Lung microvascular endothelial cell (primary cell): ENCODE results near the gene SLAMF1. TPM values are rescaled to one million over a fixed set of nuclear protein-coding genes. Genes with fewer than 3 reads are reported as not detected.

ENCODE experiments used
- DNase-seq, 2 donors: peaks; one replicate each; pipeline versions ENCODE4 v3.0.0 to v3.0.0-alpha.2; 2010; ENCODE audit warnings: low read depth in 2 of 2
- total RNA-seq: library from RNA; depleted of rRNA; stranded (reverse); fragments of >200 nt; gene quantifications from 2 replicates; pipeline ENCODE4 v1.2.1, GENCODE V29; 2014

The SLAMF1 gene
- total RNA-seq, 1 donor from 2014 or later = not detected

DNA sequence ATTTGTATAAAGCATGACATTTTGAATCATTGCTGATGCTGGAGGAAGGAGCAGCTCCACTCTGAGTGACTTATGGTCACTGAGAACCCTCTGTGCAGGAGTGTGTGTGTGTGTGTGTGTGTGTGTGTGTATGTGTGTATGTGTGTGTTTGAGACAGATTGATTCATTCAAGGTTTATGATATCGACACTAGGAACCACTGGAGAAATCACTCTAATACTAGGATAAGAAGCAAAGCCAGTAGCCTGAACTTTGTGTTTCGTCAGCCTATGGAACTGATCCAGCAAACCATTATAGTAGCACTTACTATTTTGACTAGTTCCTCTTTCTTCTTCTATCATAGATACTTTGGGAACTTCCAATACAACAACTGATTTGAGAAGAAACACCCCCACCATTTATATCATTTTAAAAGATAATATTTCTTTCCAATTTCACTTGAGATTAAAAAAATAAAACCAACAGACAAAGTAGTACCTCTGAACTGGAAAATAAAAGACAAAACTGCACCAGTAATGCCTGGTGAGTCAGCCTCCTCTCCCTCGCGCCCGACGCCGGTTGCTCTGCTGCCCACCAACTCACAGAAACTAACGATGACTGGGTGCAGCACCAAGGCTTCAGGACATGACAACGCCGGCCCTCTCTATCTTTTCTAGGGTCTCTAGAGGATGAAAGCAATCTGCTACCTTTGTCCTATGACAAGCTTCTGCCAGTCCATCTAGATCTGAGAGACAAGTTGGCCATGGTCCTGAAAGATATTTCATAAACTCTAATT is 20.9 kb downstream of the SLAMF1 start:
- no peak for DNase-seq

GRCh38 chr1:160625321-160625720 is 21.5 kb downstream of the SLAMF1 start:
- no peak for DNase-seq

DNA sequence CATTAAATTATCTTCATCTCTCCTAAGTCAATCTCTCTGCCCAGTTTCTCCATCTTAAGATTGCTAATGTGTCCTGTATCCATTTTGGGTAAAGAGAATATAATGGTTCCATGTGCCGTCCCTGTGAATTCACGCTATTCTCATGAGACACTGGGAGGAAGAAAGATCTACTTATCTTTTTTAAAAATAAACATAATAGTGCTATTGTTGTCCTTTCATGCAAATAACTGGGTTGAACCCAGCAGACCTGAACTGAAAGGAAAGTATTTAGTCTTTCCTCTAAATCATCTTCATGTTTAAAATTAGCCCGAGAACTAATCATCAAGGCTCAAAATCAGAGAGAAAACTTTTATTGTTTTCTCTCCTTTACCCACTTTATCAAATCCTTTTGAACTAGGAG is 22.4 kb downstream of the SLAMF1 start:
- no peak for DNase-seq

DNA sequence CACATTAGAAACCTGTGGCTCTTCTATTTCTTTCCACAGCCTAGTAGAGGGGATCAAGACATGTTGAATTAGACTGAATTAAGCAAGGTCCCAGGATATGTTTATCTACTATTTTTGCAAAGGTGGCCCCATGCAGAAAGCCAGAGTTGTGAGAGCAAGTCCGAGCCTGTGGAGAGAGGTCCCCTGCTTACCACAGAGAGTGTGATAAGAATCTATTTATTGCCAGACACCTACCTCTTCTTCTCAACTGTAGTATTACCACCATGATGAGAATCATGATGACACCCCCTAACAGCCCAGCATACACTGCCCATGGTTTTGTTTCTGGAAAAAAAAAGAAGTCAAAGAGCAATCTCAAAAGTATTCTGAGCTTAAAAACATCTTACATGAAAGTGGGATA is 23.0 kb downstream of the SLAMF1 start:
- DNase-seq = no peak

DNA sequence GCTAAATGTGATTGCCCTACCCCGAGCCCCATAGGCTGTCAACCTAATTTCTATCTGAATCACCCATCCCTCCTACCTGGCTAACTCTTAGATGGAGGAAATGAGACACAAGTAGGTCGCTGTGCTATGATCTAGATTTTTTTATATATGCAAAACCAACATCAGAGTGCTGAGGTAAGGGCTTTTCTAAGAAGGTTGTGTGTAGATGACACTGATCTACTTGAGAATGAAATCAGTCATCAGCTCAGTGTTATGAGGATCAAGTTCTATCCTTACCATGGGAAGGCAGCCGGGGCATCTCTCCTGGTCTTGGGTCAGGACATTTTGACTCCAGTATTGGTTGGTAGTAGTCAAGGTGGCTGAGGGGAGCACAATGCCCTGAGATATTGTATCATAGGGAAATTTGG is 23.6 kb downstream of the SLAMF1 start:
- DNase-seq = no peak

DNA sequence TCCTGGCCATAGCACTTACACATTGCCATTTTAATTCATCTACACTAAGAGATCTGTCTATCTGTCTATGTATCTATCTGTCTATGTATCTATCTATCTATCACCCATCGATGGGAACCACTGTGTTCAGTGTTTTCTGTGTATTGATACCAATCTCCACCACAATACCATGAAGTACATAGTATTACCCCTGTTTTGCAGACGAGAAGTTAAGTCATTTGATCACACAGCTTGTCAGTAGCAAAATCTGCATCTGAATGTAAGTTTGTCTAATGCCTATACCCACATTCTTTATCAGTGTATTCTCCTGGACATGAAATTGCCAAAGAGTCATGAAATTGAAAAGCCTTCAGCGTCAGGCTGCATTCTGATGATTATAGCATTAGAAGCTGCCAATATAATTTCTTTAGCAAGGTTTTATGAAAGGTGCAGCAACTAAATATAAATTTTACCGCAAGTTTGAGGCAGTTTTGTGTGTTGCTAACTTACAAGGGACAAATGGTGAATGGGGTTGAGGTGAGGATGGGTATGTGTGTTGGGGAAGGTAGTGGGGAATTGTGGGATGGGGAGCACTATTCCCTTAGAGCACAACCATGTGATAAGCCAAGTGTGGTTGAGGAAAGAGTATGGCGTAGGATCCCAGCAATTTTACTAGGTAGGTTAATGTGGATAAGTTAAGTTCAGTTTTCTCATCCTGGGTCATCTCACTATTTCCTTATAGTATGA is 24.2 kb downstream of the SLAMF1 start:
- no peak for DNase-seq

DNA sequence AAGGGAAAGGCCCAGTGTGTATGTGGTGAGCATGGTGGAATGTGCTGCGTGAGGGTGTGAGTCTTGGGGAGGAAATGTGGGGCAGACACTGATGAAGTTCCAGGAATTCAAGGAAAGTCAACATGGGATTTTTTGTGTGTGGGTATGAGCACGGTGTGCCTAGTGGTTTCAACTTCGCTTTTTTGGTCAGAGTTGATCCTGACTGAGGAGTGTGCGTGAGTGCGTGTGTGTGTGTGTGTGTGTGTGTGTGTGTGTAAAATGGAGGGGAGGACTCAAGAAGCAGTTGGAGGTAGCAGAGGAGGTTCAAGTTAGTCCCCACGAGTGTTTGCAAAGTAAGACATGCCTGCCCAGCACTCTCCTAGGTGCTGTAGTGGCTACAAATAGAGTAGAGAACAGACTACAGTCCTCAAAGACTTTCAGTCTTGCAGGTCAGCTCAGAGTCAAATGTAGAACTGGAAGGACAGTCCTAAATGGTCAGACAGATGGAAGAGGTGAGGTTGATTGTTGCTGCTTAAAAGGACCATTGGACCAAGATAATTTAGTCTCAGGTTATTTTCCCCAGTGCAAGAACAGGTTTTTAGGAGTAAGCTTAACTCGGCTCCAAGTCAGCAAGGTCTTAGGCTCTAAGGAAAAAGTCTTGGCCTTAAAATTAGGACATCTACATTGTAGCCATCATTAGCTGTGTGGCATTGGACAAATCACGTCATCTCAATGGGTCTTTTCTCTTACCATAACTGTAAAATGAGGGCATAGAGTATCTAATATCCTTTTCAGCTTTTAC is 25.0 kb downstream of the SLAMF1 start:
- DNase-seq = no peak

DNA sequence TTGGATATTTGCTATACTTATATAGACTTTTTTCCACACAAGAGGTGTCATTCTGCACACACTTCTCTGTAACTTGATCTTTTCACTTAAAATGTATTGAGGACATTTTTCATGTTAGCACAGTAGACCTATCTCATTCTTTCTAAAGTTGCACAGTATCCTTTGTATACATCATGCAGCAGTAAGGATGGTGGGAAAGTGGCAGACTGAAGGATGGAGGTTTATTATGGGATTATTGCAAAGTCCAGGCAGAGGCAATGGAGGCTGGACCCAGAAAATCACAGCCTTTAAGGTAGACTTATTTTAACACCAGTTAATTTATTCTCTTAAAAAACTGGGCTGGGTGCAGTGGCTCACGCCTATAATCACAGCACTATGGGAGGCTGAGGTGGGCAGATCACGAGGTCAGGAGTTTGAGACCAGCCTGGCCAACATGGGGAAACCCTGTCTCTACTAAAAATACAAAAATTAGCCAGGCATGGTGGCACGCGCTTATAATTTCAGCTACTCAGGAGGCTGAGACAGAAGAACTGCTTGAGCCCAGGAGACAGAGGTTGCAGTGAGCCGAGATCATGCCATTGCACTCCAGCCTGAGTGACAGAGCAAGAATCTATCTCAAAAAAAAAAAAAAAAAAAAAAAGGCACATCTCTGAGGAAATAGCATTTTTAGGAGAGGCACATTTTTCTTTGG is 25.8 kb downstream of the SLAMF1 start:
- DNase-seq = no peak

- DNase-seq = no peak
Observed at GRCh38 chr1:160619742-160620277, 27.0 kb downstream of the SLAMF1 start.

DNA sequence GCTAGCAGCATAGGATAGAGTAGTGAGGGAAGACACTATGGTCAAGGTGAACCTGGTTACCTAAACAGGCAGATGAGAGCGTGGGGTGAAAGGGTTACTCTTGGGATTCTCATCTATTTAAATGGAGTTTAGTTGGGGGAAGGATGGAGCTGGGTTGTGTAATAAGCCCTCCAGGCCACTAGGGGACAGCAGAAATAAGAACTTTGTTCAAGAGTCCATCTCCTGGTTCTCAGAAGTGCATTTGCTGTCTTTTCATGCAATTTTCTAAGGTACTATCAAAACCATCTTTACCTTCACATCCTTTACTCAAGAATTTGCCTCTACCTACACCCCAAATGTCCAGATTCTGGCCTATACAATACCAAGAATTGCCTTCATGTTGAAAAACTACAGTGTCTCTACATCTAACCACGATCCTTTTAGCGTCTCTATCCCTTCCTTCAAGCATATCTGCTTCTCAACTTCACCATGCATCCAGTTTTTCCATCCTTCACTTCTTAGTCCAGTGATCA is 28.0 kb downstream of the SLAMF1 start:
- DNase-seq = peak in 1 of 2 donors; percentile 7

DNA sequence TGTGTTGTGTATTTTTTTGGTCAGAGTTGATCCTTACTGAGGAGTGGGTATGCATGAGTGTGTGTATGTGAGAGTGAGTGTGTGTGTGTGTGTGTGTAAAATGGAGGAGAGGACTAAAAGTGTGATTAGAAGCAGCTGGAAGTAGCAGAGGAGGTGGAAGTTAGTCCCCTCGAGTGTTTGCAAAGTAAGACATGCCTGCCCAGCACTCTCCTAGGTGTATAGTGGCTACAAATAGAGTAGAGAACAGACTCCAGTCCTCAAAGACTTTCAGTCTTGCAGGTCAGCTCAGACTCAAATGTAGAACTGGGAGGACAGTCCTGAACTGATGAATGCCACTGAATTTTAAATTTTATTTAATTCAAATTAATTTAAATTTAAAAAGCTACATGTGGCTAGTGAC is 28.5 kb downstream of the SLAMF1 start:
- no peak for DNase-seq

DNA sequence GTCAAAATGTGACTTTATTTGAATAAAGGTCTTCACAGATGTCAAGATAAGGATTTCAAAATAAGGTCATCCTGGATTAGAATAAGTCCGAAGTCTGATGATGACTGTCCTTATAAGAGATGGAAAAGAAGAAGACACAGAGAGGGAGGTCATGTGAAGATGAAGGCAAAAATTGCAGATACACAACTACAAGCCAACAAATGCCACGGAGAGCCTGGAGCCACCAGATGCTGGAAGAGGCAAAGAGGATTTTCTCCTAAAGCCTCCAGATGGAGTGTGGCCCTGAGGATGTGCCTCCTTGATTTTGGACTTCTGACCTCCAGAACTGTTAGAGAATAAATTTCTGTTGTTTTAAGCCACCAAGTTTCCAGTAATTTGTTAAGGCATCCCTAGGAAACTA is 31.2 kb downstream of the SLAMF1 start:
- DNase-seq = no peak

DNA sequence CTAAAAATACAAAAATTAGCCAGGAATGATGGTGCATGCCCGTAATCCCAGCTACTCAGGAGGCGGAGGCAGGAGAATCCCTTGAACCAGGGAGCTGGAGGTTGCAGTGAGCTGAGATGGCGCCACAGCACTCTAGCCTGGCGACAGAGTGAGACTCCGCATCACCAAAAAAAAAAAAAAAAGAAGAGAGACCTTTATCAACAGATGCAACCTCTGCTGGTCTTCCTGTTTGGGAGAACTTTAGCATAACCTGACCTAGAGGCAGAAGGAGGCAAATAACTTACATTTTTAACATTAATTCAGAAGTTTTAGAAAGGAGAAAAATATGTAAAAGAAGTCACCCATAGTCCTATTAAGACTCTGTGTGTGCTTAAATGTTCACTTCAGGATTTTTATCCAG is 32.4 kb downstream of the SLAMF1 start:
- no peak for DNase-seq

- DNase-seq = no peak
Observed at GRCh38 chr1:160612613-160613218, 34.1 kb downstream of the SLAMF1 start.

DNA sequence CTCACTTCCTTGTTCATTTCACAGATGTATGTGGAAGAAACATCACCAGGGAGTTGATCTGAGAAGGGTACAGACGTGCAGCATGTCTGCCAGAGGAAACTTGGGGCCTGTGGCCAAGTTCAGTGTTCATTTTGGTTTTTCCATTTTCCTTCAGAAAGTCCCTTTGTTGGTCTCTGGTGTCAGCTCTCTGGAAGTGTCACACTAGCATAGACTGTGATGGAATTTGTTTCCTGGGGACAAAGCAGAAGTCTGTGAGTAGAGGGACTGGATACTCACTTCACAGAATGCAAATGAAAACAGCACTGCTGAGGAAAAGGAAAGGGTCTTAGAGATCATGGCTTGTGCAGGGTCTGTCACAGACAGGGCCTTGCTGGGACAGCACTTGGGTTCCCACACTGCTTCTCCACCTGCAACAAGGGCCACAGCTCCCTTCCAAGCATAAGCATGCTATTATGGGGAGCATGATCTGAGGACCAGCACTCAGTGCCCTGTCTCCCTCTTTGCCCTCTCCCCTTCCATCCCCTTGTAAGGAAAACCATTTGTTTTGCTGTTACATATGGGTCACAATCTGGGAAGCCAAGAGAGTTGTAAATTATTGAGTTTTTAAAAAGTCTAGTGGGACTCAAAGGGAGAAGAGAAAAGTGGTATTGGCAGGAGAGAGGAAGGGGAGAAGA is 36.1 kb downstream of the SLAMF1 start:
- DNase-seq = no peak

GRCh38 chr1:160608941-160609340 is 37.9 kb downstream of the SLAMF1 start:
- DNase-seq = no peak

DNA sequence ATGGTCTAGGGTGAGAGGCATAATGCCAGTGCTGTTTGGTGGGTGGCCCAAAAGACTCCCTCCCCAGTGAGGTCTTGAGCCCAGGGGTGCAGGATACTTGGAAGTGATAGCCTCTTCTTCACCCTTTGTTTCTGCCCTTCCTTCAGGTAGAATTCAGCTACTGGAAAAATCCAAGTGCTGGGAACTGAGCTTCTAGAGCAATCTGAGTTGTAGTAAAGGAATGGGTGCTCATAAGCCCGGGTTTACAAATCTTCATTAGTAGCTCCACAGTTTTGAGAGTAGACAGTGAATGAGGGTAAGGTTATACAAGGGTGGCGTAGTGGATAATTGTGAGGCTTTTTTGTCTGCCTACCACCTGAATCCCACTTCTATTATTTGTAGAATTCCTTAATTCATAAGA is 38.3 kb downstream of the SLAMF1 start:
- no peak for DNase-seq

DNA sequence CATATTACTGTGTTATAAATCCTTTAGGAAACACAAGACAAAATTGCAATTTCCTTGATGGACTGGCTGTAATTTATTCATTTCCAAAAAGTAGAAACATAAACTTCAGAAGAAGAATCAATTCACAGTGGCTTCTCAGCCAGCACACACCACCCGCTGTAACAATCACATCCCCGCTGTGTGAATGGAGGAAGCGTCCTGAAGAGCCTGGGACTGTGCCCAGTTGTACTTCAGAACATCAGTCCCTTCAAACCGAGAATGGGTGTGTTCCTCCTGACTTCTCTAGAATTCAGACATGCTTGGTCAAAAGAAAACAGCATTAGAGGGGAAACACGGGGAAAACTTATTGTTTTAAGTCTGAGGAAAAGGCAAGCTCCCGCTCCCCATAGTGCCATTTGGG is 38.8 kb downstream of the SLAMF1 start:
- no peak for DNase-seq

- DNase-seq = no peak
Observed at GRCh38 chr1:160607672-160608032, 39.2 kb downstream of the SLAMF1 start.

- DNase-seq = peak; percentile 76 to 83
Observed at GRCh38 chr1:160607011-160607671, 39.7 kb downstream of the SLAMF1 start.
